ENCODE results near the gene RNF123. TPM values are rescaled to one million over a fixed set of nuclear protein-coding genes. Genes with fewer than 3 reads are reported as not detected.
A peak's percentile ranks its signal among the peaks of the same experiment; 100 is the strongest.

RNF123 gene
- total RNA-seq, 1 experiment from 2014 or later = 71.9 TPM

DNA sequence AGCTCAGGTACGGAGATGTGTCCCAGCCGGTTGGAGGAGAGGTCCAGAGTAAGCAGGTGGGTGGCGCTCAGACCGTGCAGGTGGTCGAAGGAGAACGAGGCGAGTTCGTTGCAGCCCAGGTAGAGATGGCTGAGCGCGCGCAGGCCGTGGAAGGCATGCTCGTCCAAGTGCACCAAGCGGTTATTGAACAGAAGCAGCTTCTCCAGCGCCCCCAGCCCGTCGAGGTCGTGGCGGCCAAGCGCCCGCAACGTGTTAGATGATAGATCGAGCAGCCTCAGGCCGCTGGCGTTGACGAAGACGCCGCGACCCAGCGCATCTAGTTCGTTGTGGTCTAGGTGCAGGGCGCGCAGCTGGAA, 29.5 kb downstream of the RNF123 start:
- Histone ChIP-seq H3K79me2 (ENCODE audit: insufficient read depth, low read length) (peaks cover 18% of the 10 kb centered on the region), H3K27me3 (ENCODE audit: insufficient read depth, low read length) (no peaks in the 10 kb centered on the region), H3K4me3 (replicated peaks in 1 of 2; ENCODE audit: low read depth in 1 of 2, low read length in 2 of 2) (no peak overlapping the region; a peak in 1 of 4 replicates), H2AFZ (ENCODE audit: low read depth, low read length, poor library complexity, severe bottlenecking) (no peak overlapping the region), H3K9me3 (ENCODE audit: control insufficient read depth in 1 of 2, insufficient read depth in 1 of 2, low read depth in 1 of 2, low read length in 2 of 2) (no peaks in the 10 kb centered on the region), H3K4me1 (ENCODE audit: control insufficient read depth in 1 of 2, insufficient read depth in 2 of 2, low read length in 2 of 2) (peaks cover 7 to 25% of the 10 kb centered on the region in 2 experiments; a peak in 3 of 4 replicates), H3K36me3 (ENCODE audit: control insufficient read depth in 1 of 2, insufficient read depth in 2 of 2, low read length in 2 of 2) (peaks cover 3 to 24% of the 10 kb centered on the region in 2 experiments; a peak in 2 of 4 replicates), H3K9ac (ENCODE audit: low read length) (no peak overlapping the region), H3K27ac (ENCODE audit: low read depth, low read length) (no peak overlapping the region; the same call in 1 of the 2 replicates), H4K20me1 (ENCODE audit: insufficient read depth) (no peaks in the 10 kb centered on the region), H3K9me2 (ENCODE audit: insufficient read depth) (no peaks in the 10 kb centered on the region), H3K4me2 (ENCODE audit: low read length) (peak overlapping the region; percentile 86)
- ATAC-seq (no peak), DNase-seq (ENCODE audit: low read depth, low spot score) (no peak)
- ChIA-PET CTCF (interaction anchor here (1.0 kb wide), 1 partner anchor 84 kb away, joined by 3 read pairs; no protein-coding TSS in a partner anchor), POLR2A (no interaction called here), RAD21 (ENCODE audit: low non-redundant PET in 1 of 2, low total read pairs in 2 of 2, uncharacterized antibody in 2 of 2, unreplicated experiment in 2 of 2) (no interaction called here)
- no TSS peak for BruUV-seq (replicated peaks)
- TF ChIP-seq EGR1 (IDR thresholded peaks at IDR 0.05; ENCODE audit: low read depth) (no peak), SP1 (IDR thresholded peaks at IDR 0.05; ENCODE audit: low read depth) (no peak), CEBPB (IDR thresholded peaks at IDR 0.05; ENCODE audit: low read depth) (no peak), EZH2 (IDR thresholded peaks at IDR 0.05) (no peak), POLR2A (IDR thresholded peaks at IDR 0.05; ENCODE audit: borderline replicate concordance, extremely low read depth, insufficient read depth, insufficient read length) (no peak), SRF (IDR thresholded peaks at IDR 0.05; ENCODE audit: low read depth) (no peak), SIN3A (IDR thresholded peaks at IDR 0.05; ENCODE audit: low read depth) (no peak), CBX3 (IDR thresholded peaks at IDR 0.05; ENCODE audit: low read depth) (no peak), POLR2AphosphoS5 (IDR thresholded peaks at IDR 0.05; ENCODE audit: low read depth, low read length) (no peak), ZNF274 (IDR thresholded peaks at IDR 0.05; ENCODE audit: low read depth, low read length) (no peak), JUND (IDR thresholded peaks at IDR 0.05) (no peak), ZBTB33 (IDR thresholded peaks at IDR 0.05; ENCODE audit: extremely low read depth, insufficient replicate concordance, low read length) (no peak), YY1 (IDR thresholded peaks at IDR 0.05; ENCODE audit: extremely low read depth, insufficient replicate concordance, low read depth, low read length) (no peak), FOSL1 (IDR thresholded peaks at IDR 0.05; ENCODE audit: low read depth) (no peak)
- TF ChIP-seq, protein P1, sequence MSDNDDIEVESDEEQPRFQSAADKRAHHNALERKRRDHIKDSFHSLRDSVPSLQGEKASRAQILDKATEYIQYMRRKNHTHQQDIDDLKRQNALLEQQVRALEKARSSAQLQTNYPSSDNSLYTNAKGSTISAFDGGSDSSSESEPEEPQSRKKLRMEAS (IDR thresholded peaks at IDR 0.05) = no peak
- intact Hi-C loops (cut with micrococcal nuclease) = loop anchor here (1.0 kb wide), 1 partner anchor 45 kb away; the partner anchor contains the start of gene APEH

Data from HCT116 (cell line).